Ishikawa (cell line): Measurements from ENCODE around the gene MYH10.

Experiments used
- CEBPB ChIP-seq: IDR thresholded peaks from 2 replicates; pipeline ENCODE4 v1.6.1; 2012
- CREB1 ChIP-seq: IDR thresholded peaks from 2 replicates; pipeline ENCODE4 v1.6.1; 2012; ENCODE audit warnings: low read depth
- EGR1 ChIP-seq: IDR thresholded peaks from 2 replicates; pipeline ENCODE4 v1.6.1; 2012
- EP300 ChIP-seq: IDR thresholded peaks from 2 replicates; pipeline ENCODE4 v1.6.1; 2012; ENCODE audit warnings: borderline replicate concordance
- RAD21 ChIP-seq: IDR thresholded peaks from 2 replicates; pipeline ENCODE4 v1.6.1; 2012; ENCODE audit warnings: low read depth
- REST ChIP-seq: IDR thresholded peaks from 2 replicates; pipeline ENCODE4 v1.6.1; 2012; ENCODE audit warnings: low read depth, mild to moderate bottlenecking
- TAF1 ChIP-seq: IDR thresholded peaks from 2 replicates; pipeline ENCODE4 v1.6.1; 2012; ENCODE audit warnings: low read depth, mild to moderate bottlenecking
- TCF12 ChIP-seq: IDR thresholded peaks from 2 replicates; pipeline ENCODE4 v1.6.1; 2012; ENCODE audit warnings: low read depth
- YY1 ChIP-seq: IDR thresholded peaks from 2 replicates; pipeline ENCODE4 v1.6.1; 2012; ENCODE audit warnings: low read depth
- TF ChIP-seq, protein P1 (sequence below): IDR thresholded peaks from 2 replicates; pipeline ENCODE4 v1.6.1; 2012
- TF ChIP-seq, protein P2 (sequence below): IDR thresholded peaks from 2 replicates; pipeline ENCODE4 v1.6.1; 2012

GRCh38 chr17:8503807-8504206, 126.7 kb downstream of the MYH10 start:
- TF ChIP-seq YY1 (no peak), REST (no peak), EGR1 (no peak), TCF12 (no peak), CEBPB (no peak), EP300 (no peak), CREB1 (no peak), TAF1 (no peak), RAD21 (no peak)
- TF ChIP-seq, protein P1, sequence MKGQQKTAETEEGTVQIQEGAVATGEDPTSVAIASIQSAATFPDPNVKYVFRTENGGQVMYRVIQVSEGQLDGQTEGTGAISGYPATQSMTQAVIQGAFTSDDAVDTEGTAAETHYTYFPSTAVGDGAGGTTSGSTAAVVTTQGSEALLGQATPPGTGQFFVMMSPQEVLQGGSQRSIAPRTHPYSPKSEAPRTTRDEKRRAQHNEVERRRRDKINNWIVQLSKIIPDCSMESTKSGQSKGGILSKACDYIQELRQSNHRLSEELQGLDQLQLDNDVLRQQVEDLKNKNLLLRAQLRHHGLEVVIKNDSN, result no peak
- TF ChIP-seq, protein P2, sequence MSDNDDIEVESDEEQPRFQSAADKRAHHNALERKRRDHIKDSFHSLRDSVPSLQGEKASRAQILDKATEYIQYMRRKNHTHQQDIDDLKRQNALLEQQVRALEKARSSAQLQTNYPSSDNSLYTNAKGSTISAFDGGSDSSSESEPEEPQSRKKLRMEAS, result no peak
